Endothelial cell of umbilical vein (primary cell): Measurements from ENCODE around the gene BAG5.
A peak's percentile ranks its signal among the peaks of the same experiment; 100 is the strongest.

Experiments
- CTCF ChIP-seq, 2 donors: IDR thresholded peaks; 1 replicate in 1 of 2; 2 replicates in 1 of 2; pipeline ENCODE4 v1.5.1; 2011; ENCODE audit warnings: low read length in 2 of 2, mild to moderate bottlenecking in 2 of 2, moderate library complexity in 2 of 2, control low read depth in 1 of 2, inconsistent platforms in 1 of 2, low read depth in 1 of 2; ENCODE audit not compliant: insufficient read depth in 1 of 2; ENCODE audit errors: extremely low read depth in 1 of 2
- EZH2 ChIP-seq: IDR thresholded peaks from 2 replicates; pipeline ENCODE4 v1.6.1; 2012; ENCODE audit warnings: borderline replicate concordance, low read depth, mild to moderate bottlenecking, moderate library complexity, low read length, inconsistent platforms; ENCODE audit not compliant: severe bottlenecking
- FOS ChIP-seq: IDR thresholded peaks from 2 replicates; pipeline ENCODE4 v1.6.1; 2011; ENCODE audit warnings: mild to moderate bottlenecking, low read length, moderate library complexity, borderline replicate concordance; ENCODE audit not compliant: insufficient read depth
- GATA2 ChIP-seq: IDR thresholded peaks from 2 replicates; pipeline ENCODE4 v1.7.0; 2011; ENCODE audit warnings: low read depth, mild to moderate bottlenecking, moderate library complexity, mixed read lengths, low read length; ENCODE audit not compliant: insufficient read length, insufficient read depth
- JUN ChIP-seq: IDR thresholded peaks from 2 replicates; pipeline ENCODE4 v1.6.1; 2011; ENCODE audit warnings: borderline replicate concordance, low read depth; ENCODE audit not compliant: insufficient read length, insufficient read depth
- POLR2A ChIP-seq: IDR thresholded peaks from 2 replicates; pipeline ENCODE4 v1.6.1; 2012; ENCODE audit warnings: low read depth, mild to moderate bottlenecking, control low read depth, low read length
- POLR2AphosphoS5 ChIP-seq: IDR thresholded peaks from 2 replicates; pipeline ENCODE4 v1.6.1; 2012; ENCODE audit warnings: low read depth, mild to moderate bottlenecking, control low read depth, low read length, moderate library complexity; ENCODE audit not compliant: insufficient read depth
- TF ChIP-seq, protein P1 (sequence below): IDR thresholded peaks from 2 replicates; pipeline ENCODE4 v1.6.1; 2011; ENCODE audit not compliant: insufficient read depth, insufficient read length

GRCh38 chr14:103523575-103523954, 38.9 kb downstream of the BAG5 start:
- TF ChIP-seq EZH2, result peak; percentile 42
- no peak for TF ChIP-seq CTCF (IDR thresholded peaks at IDR 0.05; ENCODE audit: extremely low read depth in 1 of 2, insufficient read depth in 1 of 2, low read depth in 1 of 2, low read length in 2 of 2)
- no peak for TF ChIP-seq POLR2A
- TF ChIP-seq, protein P1, sequence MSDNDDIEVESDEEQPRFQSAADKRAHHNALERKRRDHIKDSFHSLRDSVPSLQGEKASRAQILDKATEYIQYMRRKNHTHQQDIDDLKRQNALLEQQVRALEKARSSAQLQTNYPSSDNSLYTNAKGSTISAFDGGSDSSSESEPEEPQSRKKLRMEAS, result no peak
- TF ChIP-seq POLR2AphosphoS5, result no peak
- no peak for TF ChIP-seq GATA2
- no peak for TF ChIP-seq JUN
- no peak for TF ChIP-seq FOS
